K562 (cell line): ENCODE data around the gene GPRIN2. TPM values are rescaled to one million over a fixed set of nuclear protein-coding genes. Genes with fewer than 3 reads are reported as not detected.

Experiments used
- ARHGAP35 ChIP-seq: fragments of 450-650 bp; IDR thresholded peaks from 2 replicates; pipeline ENCODE4 v1.6.1; 2018; ENCODE audit not compliant: partially characterized antibody
- EP400 ChIP-seq: fragments of 450-650 bp; IDR thresholded peaks from 2 replicates; pipeline ENCODE4 v1.6.1; 2017; ENCODE audit warnings: antibody characterized with exemption, mild to moderate bottlenecking, moderate library complexity
- KHSRP ChIP-seq: fragments of 450-650 bp; IDR thresholded peaks from 2 replicates; pipeline ENCODE4 v1.6.1; 2017
- MCM3 ChIP-seq: fragments of 450-650 bp; IDR thresholded peaks from 2 replicates; pipeline ENCODE4 v1.6.1; 2016
- MED1 ChIP-seq: sonication (generic); formaldehyde crosslinking; IDR thresholded peaks from 2 replicates; pipeline ENCODE4 v1.8.1; 2023; ENCODE audit warnings: missing genetic modification reagents, borderline replicate concordance
- MEF2A ChIP-seq: IDR thresholded peaks from 2 replicates; pipeline ENCODE4 v1.6.1; 2011; ENCODE audit warnings: low read depth, mild to moderate bottlenecking, low read length, moderate library complexity; ENCODE audit not compliant: control insufficient read depth
- MYBL2 ChIP-seq, 2 experiments: fragments of 450-650 bp in 1 of 2; sonication (generic) in 1 of 2; formaldehyde crosslinking in 1 of 2; IDR thresholded peaks; 2 replicates each; pipeline versions ENCODE4 v1.6.1 to v1.8.1; 2017 to 2022; ENCODE audit warnings: borderline replicate concordance in 1 of 2, inconsistent platforms in 1 of 2, low read depth in 1 of 2, mild to moderate bottlenecking in 1 of 2, missing genetic modification reagents in 1 of 2, moderate library complexity in 1 of 2
- PRDM10 ChIP-seq: fragments of 450-650 bp; IDR thresholded peaks from 2 replicates; pipeline ENCODE4 v1.6.1; 2018; ENCODE audit not compliant: partially characterized antibody
- PTBP1 ChIP-seq: fragments of 200-400 bp; formaldehyde crosslinking; IDR thresholded peaks from 2 replicates; pipeline ENCODE4 v1.6.1; 2017; ENCODE audit warnings: low read depth, low read length
- PURB ChIP-seq: sonication (generic); formaldehyde crosslinking; IDR thresholded peaks from 2 replicates; pipeline ENCODE4 v1.9.0; 2021; ENCODE audit warnings: low read depth, mild to moderate bottlenecking, missing genetic modification reagents
- RBM25 ChIP-seq: fragments of 200-400 bp; formaldehyde crosslinking; IDR thresholded peaks from 2 replicates; pipeline ENCODE4 v1.6.1; 2018; ENCODE audit warnings: low read length, low read depth, moderate library complexity; ENCODE audit not compliant: severe bottlenecking
- RHOXF2B ChIP-seq: fragments of 250-450 bp; sonication (Bioruptor Pico); conservative IDR thresholded peaks from 2 replicates; pipeline ENCODE4 v1.5.1; 2021
- SMARCC2 ChIP-seq: fragments of 450-650 bp; IDR thresholded peaks from 2 replicates; pipeline ENCODE4 v1.6.1; 2017; ENCODE audit warnings: antibody characterized with exemption, moderate library complexity, mild to moderate bottlenecking, low read depth
- TFAM ChIP-seq: fragments of 250-450 bp; sonication (Bioruptor Pico); conservative IDR thresholded peaks from 2 replicates; pipeline ENCODE4 v1.5.0; 2021; ENCODE audit warnings: mild to moderate bottlenecking, moderate library complexity
- TRIM24 ChIP-seq, 2 experiments: fragments of 450-650 bp; IDR thresholded peaks; 2 replicates each; pipeline ENCODE4 v1.6.1; 2016
- ZBTB8A ChIP-seq: fragments of 450-650 bp; IDR thresholded peaks from 2 replicates; pipeline ENCODE4 v1.6.1; 2018; ENCODE audit warnings: mild to moderate bottlenecking, moderate library complexity; ENCODE audit not compliant: partially characterized antibody
- ZC3H4 ChIP-seq: sonication (generic); formaldehyde crosslinking; IDR thresholded peaks from 2 replicates; pipeline ENCODE4 v1.9.0; 2021; ENCODE audit warnings: missing genetic modification reagents, borderline replicate concordance
- polyA plus RNA-seq, 8 experiments: library from polyadenylated mRNA; depleted of rRNA in 4 of 8; stranded (reverse) in 5 of 8; unstranded in 3 of 8; fragments of >200 nt; fragmentation: Nextera tagmentation in 2 of 8; fragmentation: Illumina TruSeq in 1 of 8; extraction: Ambion mirVana in 2 of 8; extraction: Trizol in 1 of 8; gene quantifications; 2 replicates each; pipeline versions ENCODE4 v1.2.1 to v1.2.3, GENCODE V29; 2011 to 2014; ENCODE audit warnings: inconsistent platforms in 1 of 8, missing spikeins in 1 of 8
- total RNA-seq, 7 experiments: library from RNA; depleted of rRNA in 6 of 7; stranded (reverse); fragments of >200 nt in 6 of 7; fragmentation: Illumina TruSeq in 2 of 7; extraction: Trizol in 2 of 7; gene quantifications; 2 replicates each; pipeline versions ENCODE4 v1.2.1 to v1.2.3, GENCODE V29; 2011 to 2021; ENCODE audit warnings: low replicate concordance in 1 of 7
- TF ChIP-seq, protein P1 (sequence below), 2 experiments: fragments of 450-650 bp in 1 of 2; sonication (generic) in 1 of 2; formaldehyde crosslinking in 1 of 2; IDR thresholded peaks in 1 of 2; conservative IDR thresholded peaks in 1 of 2; 2 replicates each; pipeline versions ENCODE4 v1.6.1 to v1.8.1; 2016 to 2023; ENCODE audit warnings: mild to moderate bottlenecking in 2 of 2, moderate library complexity in 2 of 2, inconsistent platforms in 1 of 2, missing genetic modification reagents in 1 of 2
- TF ChIP-seq, protein P2 (sequence below): fragments of 450-650 bp; formaldehyde crosslinking; IDR thresholded peaks from 2 replicates; pipeline ENCODE4 v1.4.0; 2022; ENCODE audit warnings: missing genetic modification characterization
- TF ChIP-seq, protein P3 (sequence below): fragments of 250-450 bp; sonication (Bioruptor Pico); IDR thresholded peaks from 2 replicates; pipeline ENCODE4 v1.4.0; 2020; ENCODE audit warnings: mild to moderate bottlenecking

Gene GPRIN2
- total and polyA plus RNA-seq, 9 of the 15 experiments (the other 6 are each of a cell fraction or from before 2014, with no cell fraction given) = not detected

GRCh38 chr10:46525824-46526681, 30.4 kb downstream of the GPRIN2 start (continued):
- no peak for TF ChIP-seq SMARCC2
- peak in 1 of 2 experiments; percentile 64; a peak in 3 of 4 replicates for TF ChIP-seq TRIM24 (IDR thresholded peaks at IDR 0.05)
- peak; percentile 25 for TF ChIP-seq PRDM10
- no peak for TF ChIP-seq MED1 (CRISPR knock-in tag)
- TF ChIP-seq ZBTB8A = no peak
- TF ChIP-seq ZC3H4 (CRISPR knock-in tag) = 0 out of 2 replicates have a peak, but pooled peaks have one; percentile 6
- TF ChIP-seq KHSRP = no peak; the same call in 1 of the 2 replicates
- no peak for TF ChIP-seq RBM25
- peak; percentile 6 for TF ChIP-seq MCM3
- TF ChIP-seq RHOXF2B = no peak
- TF ChIP-seq MEF2A = no peak
- TF ChIP-seq EP400 = no peak
- TF ChIP-seq, protein P1, sequence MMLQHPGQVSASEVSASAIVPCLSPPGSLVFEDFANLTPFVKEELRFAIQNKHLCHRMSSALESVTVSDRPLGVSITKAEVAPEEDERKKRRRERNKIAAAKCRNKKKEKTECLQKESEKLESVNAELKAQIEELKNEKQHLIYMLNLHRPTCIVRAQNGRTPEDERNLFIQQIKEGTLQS (IDR thresholded peaks at IDR 0.05) = no peak
- TF ChIP-seq, protein P1 (CRISPR knock-in tag; conservative IDR thresholded peaks at IDR 0.05) = no peak
- no peak for TF ChIP-seq PTBP1
- no peak for TF ChIP-seq TFAM (CRISPR knock-in tag)
- TF ChIP-seq, protein P2, sequence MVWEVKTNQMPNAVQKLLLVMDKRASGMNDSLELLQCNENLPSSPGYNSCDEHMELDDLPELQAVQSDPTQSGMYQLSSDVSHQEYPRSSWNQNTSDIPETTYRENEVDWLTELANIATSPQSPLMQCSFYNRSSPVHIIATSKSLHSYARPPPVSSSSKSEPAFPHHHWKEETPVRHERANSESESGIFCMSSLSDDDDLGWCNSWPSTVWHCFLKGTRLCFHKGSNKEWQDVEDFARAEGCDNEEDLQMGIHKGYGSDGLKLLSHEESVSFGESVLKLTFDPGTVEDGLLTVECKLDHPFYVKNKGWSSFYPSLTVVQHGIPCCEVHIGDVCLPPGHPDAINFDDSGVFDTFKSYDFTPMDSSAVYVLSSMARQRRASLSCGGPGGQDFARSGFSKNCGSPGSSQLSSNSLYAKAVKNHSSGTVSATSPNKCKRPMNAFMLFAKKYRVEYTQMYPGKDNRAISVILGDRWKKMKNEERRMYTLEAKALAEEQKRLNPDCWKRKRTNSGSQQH (CRISPR knock-in tag) = peak; percentile 96; the same call in 1 of the 2 replicates
- TF ChIP-seq PURB (CRISPR knock-in tag) = no peak
- no peak for TF ChIP-seq MYBL2 (IDR thresholded peaks at IDR 0.05; ENCODE audit: low read depth)
- TF ChIP-seq MYBL2 (CRISPR knock-in tag; IDR thresholded peaks at IDR 0.05; ENCODE audit: borderline replicate concordance) = no peak; the same call in 1 of the 2 replicates
- TF ChIP-seq, protein P3, sequence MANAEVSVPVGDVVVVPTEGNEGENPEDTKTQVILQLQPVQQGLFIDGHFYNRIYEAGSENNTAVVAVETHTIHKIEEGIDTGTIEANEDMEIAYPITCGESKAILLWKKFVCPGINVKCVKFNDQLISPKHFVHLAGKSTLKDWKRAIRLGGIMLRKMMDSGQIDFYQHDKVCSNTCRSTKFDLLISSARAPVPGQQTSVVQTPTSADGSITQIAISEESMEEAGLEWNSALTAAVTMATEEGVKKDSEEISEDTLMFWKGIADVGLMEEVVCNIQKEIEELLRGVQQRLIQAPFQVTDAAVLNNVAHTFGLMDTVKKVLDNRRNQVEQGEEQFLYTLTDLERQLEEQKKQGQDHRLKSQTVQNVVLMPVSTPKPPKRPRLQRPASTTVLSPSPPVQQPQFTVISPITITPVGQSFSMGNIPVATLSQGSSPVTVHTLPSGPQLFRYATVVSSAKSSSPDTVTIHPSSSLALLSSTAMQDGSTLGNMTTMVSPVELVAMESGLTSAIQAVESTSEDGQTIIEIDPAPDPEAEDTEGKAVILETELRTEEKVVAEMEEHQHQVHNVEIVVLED = no peak
- peak; percentile 88 for TF ChIP-seq ARHGAP35
